Vagina (tissue), 2 donors: ENCODE data around the gene DDX17. TPM values are rescaled to one million over a fixed set of nuclear protein-coding genes. Genes with fewer than 3 reads are reported as not detected.
A peak's percentile ranks its signal among the peaks of the same experiment; 100 is the strongest.

ENCODE experiments used
- DNase-seq, 2 donors: peaks; one replicate each; pipeline ENCODE4 v3.0.0-alpha.2; 2017; ENCODE audit errors: extremely low spot score in 2 of 2
- H3K27ac ChIP-seq: fragments of 200-600 bp; sonication (generic); one replicate; pipeline ENCODE4 v1.5.1; 2019
- H3K27me3 ChIP-seq: fragments of 200-600 bp; sonication (generic); one replicate; pipeline ENCODE4 v1.5.1; 2019
- H3K36me3 ChIP-seq, 2 donors: fragments of 200-600 bp; sonication (generic); one replicate each; pipeline ENCODE4 v1.5.1; 2017 to 2019
- H3K4me1 ChIP-seq: fragments of 200-600 bp; sonication (generic); one replicate; pipeline ENCODE4 v1.5.1; 2019
- H3K4me3 ChIP-seq, 2 donors: fragments of 200-600 bp; sonication (generic); 1 replicate in 1 of 2; 2 replicates in 1 of 2; pipeline ENCODE4 v1.5.1; 2016 to 2019
- H3K9me3 ChIP-seq: fragments of 200-600 bp; sonication (generic); one replicate; pipeline ENCODE4 v1.5.1; 2019
- POLR2A ChIP-seq, 2 donors: fragments of 450-650 bp; IDR thresholded peaks; one replicate each; pipeline ENCODE4 v1.6.1; 2017; ENCODE audit warnings: antibody characterized with exemption in 2 of 2, mild to moderate bottlenecking in 2 of 2, moderate library complexity in 2 of 2
- POLR2AphosphoS5 ChIP-seq, 2 donors: sonication (generic); formaldehyde crosslinking; IDR thresholded peaks; one replicate each; pipeline ENCODE4 v1.9.0; 2017; ENCODE audit warnings: antibody characterized with exemption in 2 of 2, mild to moderate bottlenecking in 2 of 2, low read depth in 1 of 2; ENCODE audit not compliant: insufficient read depth in 1 of 2
- intact Hi-C: fragments of 100-400 bp; cut with DNase I; formaldehyde crosslinking; loops from one replicate; pipeline ENCODE4 v1.15.1; 2023
- total RNA-seq: library from RNA; depleted of rRNA; stranded (reverse); fragments of >200 nt; gene quantifications from one replicate; pipeline ENCODE4 v1.2.3, GENCODE V29; 2016
- TF ChIP-seq, protein P1 (sequence below), 3 experiments: fragments of 450-650 bp in 2 of 3; fragments of 200-600 bp in 1 of 3; sonication (generic) in 1 of 3; IDR thresholded peaks; one replicate each; pipeline ENCODE4 v1.5.1; 2017 to 2019; ENCODE audit warnings: antibody characterized with exemption in 3 of 3, mild to moderate bottlenecking in 2 of 3, moderate library complexity in 2 of 3

The DDX17 gene
- total RNA-seq, 1 donor from 2014 or later: 1,042 TPM

DNA sequence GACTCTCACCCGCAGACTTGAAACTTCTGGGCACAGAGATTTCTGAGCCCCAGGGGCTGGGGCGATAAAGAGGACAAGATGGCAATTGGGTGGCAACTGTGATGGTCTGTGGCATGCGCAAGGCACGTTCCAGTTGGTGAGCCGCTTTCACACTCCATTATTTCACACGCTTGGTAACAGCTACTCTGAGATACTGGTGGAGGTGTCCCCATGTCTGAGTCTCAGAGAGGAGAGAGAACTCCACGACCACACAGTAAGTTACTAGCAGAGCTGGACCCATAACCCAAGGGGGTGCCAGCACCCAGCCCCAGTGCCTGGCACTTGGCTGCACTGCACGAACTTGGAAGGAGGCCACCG lies 45.1 kb downstream of the DDX17 start:
- TF ChIP-seq, protein P1, sequence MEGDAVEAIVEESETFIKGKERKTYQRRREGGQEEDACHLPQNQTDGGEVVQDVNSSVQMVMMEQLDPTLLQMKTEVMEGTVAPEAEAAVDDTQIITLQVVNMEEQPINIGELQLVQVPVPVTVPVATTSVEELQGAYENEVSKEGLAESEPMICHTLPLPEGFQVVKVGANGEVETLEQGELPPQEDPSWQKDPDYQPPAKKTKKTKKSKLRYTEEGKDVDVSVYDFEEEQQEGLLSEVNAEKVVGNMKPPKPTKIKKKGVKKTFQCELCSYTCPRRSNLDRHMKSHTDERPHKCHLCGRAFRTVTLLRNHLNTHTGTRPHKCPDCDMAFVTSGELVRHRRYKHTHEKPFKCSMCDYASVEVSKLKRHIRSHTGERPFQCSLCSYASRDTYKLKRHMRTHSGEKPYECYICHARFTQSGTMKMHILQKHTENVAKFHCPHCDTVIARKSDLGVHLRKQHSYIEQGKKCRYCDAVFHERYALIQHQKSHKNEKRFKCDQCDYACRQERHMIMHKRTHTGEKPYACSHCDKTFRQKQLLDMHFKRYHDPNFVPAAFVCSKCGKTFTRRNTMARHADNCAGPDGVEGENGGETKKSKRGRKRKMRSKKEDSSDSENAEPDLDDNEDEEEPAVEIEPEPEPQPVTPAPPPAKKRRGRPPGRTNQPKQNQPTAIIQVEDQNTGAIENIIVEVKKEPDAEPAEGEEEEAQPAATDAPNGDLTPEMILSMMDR (IDR thresholded peaks at IDR 0.05): no peak
- no peak for TF ChIP-seq POLR2AphosphoS5 (IDR thresholded peaks at IDR 0.05; ENCODE audit: insufficient read depth in 1 of 2, low read depth in 1 of 2)
- TF ChIP-seq POLR2A (IDR thresholded peaks at IDR 0.05): no peak
- no peaks in the 10 kb centered on the region for H3K9me3 ChIP-seq
- intact Hi-C loops: no loop called here
- H3K4me1 ChIP-seq: peaks cover 11% of the 10 kb centered on the region
- no peaks in the 10 kb centered on the region for H3K36me3 ChIP-seq
- DNase-seq: no peak
- H3K27me3 ChIP-seq: no peaks in the 10 kb centered on the region
- no peak overlapping the region for H3K27ac ChIP-seq
- H3K4me3 ChIP-seq: peak overlapping the region in 1 of 2 donors; percentile 1

DNA sequence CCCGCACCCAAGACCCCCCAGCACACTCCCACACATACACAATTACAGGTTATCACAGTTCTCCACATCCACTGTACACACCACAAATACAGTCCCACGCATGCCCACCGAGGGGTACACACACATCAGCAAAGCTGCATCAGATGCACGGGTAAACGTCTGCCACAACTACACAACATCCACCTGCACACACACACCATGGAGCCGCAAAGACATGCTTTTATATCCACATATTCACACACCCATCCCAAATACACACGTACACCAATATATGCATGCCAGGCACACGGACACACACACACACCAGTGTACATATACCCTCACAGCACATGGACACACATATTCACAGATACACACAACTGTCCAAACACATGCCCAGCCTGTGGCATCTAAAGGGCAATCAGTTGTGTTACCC lies 45.7 kb downstream of the DDX17 start:
- H3K9me3 ChIP-seq: no peaks in the 10 kb centered on the region
- no peaks in the 10 kb centered on the region for H3K36me3 ChIP-seq
- no peak overlapping the region for H3K4me3 ChIP-seq
- H3K27me3 ChIP-seq: no peaks in the 10 kb centered on the region
- no peak for TF ChIP-seq POLR2A (IDR thresholded peaks at IDR 0.05)
- TF ChIP-seq POLR2AphosphoS5 (IDR thresholded peaks at IDR 0.05; ENCODE audit: insufficient read depth in 1 of 2, low read depth in 1 of 2): no peak
- TF ChIP-seq, protein P1 (IDR thresholded peaks at IDR 0.05): no peak
- no peak for DNase-seq
- no peak overlapping the region for H3K27ac ChIP-seq
- intact Hi-C loops: no loop called here
- H3K4me1 ChIP-seq: peaks cover 11% of the 10 kb centered on the region

DNA sequence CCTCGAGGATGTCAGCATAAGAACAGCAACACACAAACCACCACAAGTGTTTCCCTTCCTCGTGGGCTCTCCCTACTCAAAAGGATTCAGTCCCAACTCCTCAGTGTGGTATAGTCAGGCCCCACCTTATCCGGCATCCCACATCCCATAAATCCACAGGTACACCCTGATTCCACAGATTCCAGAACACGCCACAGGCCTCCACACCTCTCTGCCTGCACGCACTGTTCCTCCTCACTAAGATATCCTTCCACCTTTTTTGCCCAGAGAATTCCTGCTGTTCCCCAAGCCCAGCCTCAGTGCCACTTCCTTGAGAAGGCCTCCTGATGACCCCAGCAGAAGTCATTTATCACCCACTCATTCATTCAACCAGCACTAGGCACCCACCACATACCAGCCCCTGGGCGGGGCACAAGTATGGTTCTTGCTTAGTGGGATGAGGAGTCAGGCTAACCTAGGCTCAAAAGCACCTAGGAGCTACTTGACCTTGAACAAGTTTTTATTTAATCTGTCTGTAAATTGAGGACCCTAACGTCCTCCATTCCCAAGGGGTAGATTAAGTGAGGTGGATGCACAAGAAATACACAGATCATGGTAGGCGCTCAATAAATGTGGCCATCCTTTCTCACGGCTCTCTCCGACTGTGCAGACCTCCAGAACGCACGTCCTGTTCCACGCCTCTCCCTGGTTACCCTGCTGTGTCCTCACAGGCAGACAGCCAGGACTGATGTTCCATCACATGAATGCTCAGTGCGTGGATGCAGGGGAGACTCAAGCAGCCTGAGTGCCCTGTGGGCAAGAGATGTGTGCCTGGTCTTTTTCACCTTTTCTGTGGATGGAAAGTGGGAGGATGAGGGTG lies 49.0 kb downstream of the DDX17 start:
- no peak overlapping the region for H3K27ac ChIP-seq
- DNase-seq: no peak
- H3K36me3 ChIP-seq: no peaks in the 10 kb centered on the region
- peaks cover 3% of the 10 kb centered on the region for H3K27me3 ChIP-seq
- H3K9me3 ChIP-seq: no peaks in the 10 kb centered on the region
- intact Hi-C loops: no loop called here
- TF ChIP-seq, protein P1 (IDR thresholded peaks at IDR 0.05): no peak
- no peak for TF ChIP-seq POLR2AphosphoS5 (IDR thresholded peaks at IDR 0.05; ENCODE audit: insufficient read depth in 1 of 2, low read depth in 1 of 2)
- TF ChIP-seq POLR2A (IDR thresholded peaks at IDR 0.05): no peak
- H3K4me1 ChIP-seq: peaks cover 11% of the 10 kb centered on the region
- H3K4me3 ChIP-seq: no peak overlapping the region

DNA sequence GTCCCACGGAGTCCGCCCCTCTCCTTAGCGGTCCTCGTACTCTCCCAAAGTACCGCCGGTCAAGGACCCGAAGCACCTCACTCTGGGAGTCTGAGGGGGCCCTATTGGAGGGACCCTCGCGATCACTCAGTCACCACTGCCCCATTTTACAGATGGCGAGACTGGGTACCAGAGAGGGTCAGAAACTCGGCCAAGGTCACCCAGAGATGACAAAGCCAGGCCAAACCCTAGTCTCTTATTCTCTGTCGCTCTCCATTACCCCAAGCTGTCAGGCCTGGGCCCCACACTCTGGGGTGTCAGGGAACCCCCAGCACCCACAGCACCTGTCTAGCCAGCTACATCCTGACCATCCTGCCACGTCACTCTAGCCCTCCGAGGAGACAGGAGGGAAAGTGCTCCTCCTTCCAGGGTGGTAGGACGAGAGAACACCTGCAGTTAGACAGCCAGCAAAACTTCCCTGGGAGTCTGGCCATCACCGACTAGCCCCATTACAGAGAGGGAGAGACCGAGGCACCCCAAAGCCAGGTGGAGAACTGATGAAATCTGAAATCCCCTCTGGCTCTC lies 49.8 kb downstream of the DDX17 start:
- H3K4me3 ChIP-seq: peak overlapping the region; percentile 26 to 54

More for the DNA sequence above, 49.8 kb downstream of the DDX17 start:
- Histone ChIP-seq H3K27me3 (peaks cover 3% of the 10 kb centered on the region), H3K36me3 (no peaks in the 10 kb centered on the region), H3K27ac (no peak overlapping the region), H3K9me3 (no peaks in the 10 kb centered on the region), H3K4me1 (peaks cover 3% of the 10 kb centered on the region)
- DNase-seq: no peak
- intact Hi-C loops: no loop called here
- TF ChIP-seq POLR2AphosphoS5 (IDR thresholded peaks at IDR 0.05; ENCODE audit: insufficient read depth in 1 of 2, low read depth in 1 of 2) (no peak), POLR2A (IDR thresholded peaks at IDR 0.05) (no peak)
- TF ChIP-seq, protein P1 (IDR thresholded peaks at IDR 0.05): no peak
